GM12801 (cell line): Measurements from ENCODE around the gene GNB5.

Experiments used
- TF ChIP-seq, protein P1 (sequence below): IDR thresholded peaks from one replicate; pipeline ENCODE4 v1.5.1; 2011; ENCODE audit warnings: control low read depth; ENCODE audit not compliant: insufficient read length; ENCODE audit errors: extremely low read depth

The GNB5 gene

DNA sequence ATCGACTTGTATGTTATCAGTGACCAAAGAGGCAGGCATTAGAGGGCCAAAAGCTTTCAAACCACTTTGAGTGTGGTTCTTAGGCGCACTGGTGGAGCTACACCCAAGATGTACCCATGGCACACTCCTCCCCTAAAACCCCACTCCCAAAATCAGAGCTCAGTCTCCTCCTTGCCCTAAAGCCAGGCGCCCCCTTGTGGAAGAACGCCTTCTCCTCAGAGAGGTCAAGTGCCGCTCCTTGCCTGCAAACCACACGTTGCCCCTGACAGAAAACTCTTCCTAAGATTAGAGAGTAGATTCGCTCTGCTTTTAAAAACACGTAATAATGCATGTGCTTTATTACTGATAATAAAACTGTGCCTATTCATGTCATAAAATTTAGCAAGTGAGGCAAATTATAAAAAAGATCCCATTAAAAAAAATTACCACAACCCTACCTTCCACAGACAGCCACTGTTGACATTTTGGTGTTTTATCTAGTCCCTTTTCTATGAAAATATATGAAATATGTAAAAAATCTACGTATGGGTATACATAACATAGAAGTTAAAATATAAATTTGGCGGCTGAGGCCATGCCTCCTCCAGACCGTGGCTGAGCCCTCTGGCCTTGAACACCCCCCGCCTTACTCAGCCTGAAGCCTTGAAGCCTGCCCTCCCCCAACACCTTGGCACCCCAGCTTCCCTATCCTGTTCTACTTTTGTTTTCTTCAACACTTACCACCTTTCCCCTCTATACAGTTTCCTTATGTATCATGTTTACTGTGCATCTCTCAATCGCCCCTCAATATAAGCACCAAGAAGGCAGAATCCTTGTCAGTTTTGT, 112.1 kb downstream of the GNB5 start:
- TF ChIP-seq, protein P1, sequence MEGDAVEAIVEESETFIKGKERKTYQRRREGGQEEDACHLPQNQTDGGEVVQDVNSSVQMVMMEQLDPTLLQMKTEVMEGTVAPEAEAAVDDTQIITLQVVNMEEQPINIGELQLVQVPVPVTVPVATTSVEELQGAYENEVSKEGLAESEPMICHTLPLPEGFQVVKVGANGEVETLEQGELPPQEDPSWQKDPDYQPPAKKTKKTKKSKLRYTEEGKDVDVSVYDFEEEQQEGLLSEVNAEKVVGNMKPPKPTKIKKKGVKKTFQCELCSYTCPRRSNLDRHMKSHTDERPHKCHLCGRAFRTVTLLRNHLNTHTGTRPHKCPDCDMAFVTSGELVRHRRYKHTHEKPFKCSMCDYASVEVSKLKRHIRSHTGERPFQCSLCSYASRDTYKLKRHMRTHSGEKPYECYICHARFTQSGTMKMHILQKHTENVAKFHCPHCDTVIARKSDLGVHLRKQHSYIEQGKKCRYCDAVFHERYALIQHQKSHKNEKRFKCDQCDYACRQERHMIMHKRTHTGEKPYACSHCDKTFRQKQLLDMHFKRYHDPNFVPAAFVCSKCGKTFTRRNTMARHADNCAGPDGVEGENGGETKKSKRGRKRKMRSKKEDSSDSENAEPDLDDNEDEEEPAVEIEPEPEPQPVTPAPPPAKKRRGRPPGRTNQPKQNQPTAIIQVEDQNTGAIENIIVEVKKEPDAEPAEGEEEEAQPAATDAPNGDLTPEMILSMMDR = no peak

DNA sequence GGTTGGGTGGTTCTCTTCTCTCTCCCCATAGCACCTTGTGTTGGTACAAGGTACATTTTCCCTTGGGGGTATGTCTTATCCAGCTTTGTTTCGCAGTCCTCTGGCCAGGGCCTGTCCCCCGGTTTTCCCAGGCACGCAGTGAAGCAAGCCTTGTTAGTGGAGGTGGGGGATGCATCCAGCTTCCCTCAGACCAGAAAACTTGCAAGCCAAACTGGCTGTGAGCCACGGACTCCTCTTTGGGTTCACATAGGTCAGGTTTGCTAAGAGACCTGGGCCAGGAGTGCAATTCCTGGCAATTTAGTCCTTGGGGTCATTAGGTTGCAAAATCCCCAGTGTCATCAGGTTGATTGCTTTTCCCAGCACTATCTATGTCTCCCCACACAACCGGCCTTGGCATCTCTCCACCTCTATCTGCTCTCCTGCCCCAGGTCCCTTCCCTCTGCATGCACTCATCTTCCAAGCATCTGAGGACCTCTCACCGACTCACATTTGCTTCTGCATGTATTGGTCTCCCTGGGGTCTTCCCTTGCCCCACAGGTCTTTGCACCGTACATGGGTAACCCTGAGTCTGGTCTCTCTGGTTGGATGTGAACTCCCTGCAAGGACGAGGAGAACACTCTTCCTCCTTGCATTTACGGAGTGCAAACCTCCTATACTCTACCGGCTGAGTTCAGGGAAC, 112.9 kb downstream of the GNB5 start:
- TF ChIP-seq, protein P1 = no peak

GRCh38 chr15:52076889-52077781, 114.1 kb downstream of the GNB5 start:
- TF ChIP-seq, protein P1 = no peak

GRCh38 chr15:52071570-52071969, 119.6 kb downstream of the GNB5 start:
- TF ChIP-seq, protein P1 = no peak

- TF ChIP-seq, protein P1 = no peak
These were observed 121.6 kb downstream of the GNB5 start for GRCh38 chr15:52069559-52069958.

DNA sequence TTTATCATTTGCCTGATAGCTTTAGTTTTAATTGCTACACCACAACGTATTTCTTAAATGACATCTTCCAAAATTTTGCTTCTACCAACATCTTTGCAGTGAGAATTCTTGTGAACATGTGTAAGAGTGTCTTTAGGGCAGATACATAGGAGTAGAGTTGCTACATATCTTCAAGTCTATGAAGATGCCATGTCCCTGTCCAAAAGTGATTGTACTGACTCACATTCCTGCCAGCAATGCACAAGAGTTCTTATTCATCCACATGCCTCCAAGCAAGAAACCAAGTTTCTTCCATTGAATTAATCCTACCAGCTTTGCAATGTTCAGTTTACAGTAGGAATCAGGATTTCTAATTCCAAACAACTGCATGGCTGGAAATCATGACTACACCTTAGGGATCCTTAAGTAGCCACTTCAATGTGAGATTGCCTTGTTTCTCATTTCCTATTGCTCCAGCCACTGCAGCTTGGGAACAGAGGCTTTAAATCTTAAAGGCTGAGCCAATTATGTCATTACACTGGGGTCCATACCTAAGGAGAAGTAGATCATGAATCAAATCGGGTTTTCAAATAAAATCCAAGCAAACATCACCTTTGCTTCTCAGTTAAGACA, 123.1 kb downstream of the GNB5 start:
- TF ChIP-seq, protein P1 = no peak
